ENCODE results near the gene CPNE7.

CPNE7 gene

GRCh38 chr16:89583197-89583894 is 7.8 kb downstream of the CPNE7 start (continued):
- no peak for TF ChIP-seq ZNF629 (tag by site-specific recombination; IDR thresholded peaks at IDR 0.05)
- TF ChIP-seq HOXA7 (CRISPR knock-in tag; IDR thresholded peaks at IDR 0.05; ENCODE audit: borderline replicate concordance), result no peak
- no peak for TF ChIP-seq HOXD13 (CRISPR knock-in tag; IDR thresholded peaks at IDR 0.05; ENCODE audit: borderline replicate concordance)

GRCh38 chr16:89583895-89584644 is 8.5 kb downstream of the CPNE7 start:
- peak; percentile 54 for TF ChIP-seq KLF1 (tag by site-specific recombination; IDR thresholded peaks at IDR 0.05)
- TF ChIP-seq ZNF391 (tag by site-specific recombination; IDR thresholded peaks at IDR 0.05; ENCODE audit: borderline replicate concordance, low read depth), result no peak
- H3K27ac ChIP-seq (ENCODE audit: extremely low read depth, low read depth, low read length), result no peak overlapping the region
- CTCF ChIA-PET, result interaction anchor here (0.6 to 0.9 kb wide), 2 partner anchors 10 to 78 kb away, joined by 3 read pairs; no protein-coding TSS in a partner anchor
- POLR2A ChIA-PET, result interaction anchor here (1.1 kb wide), 1 partner anchor 16 kb away, joined by 3 read pairs; no protein-coding TSS in a partner anchor
- no peak overlapping the region for H3K4me3 ChIP-seq (ENCODE audit: low read depth, low read length)
- H3K4me1 ChIP-seq (ENCODE audit: control insufficient read depth, insufficient read depth, low read length), result no peaks in the 10 kb centered on the region
- H3K9me3 ChIP-seq (ENCODE audit: control insufficient read depth, insufficient read depth, low read depth, low read length), result no peaks in the 10 kb centered on the region
- no peaks in the 10 kb centered on the region for H3K36me3 ChIP-seq (ENCODE audit: control insufficient read depth in 2 of 2, insufficient read depth in 1 of 2, low read length in 2 of 2)

- POLR2A ChIA-PET, result interaction anchor here (1.1 kb wide), 1 partner anchor 17 kb away, joined by 3 read pairs; no protein-coding TSS in a partner anchor
- H3K27ac ChIP-seq (ENCODE audit: extremely low read depth, low read depth, low read length), result no peak overlapping the region
- no peaks in the 10 kb centered on the region for H3K9me3 ChIP-seq (ENCODE audit: control insufficient read depth, insufficient read depth, low read depth, low read length)
- CTCF ChIA-PET, result no interaction called here
- no peaks in the 10 kb centered on the region for H3K4me1 ChIP-seq (ENCODE audit: control insufficient read depth, insufficient read depth, low read length)
- TF ChIP-seq ZNF670 (tag by site-specific recombination; IDR thresholded peaks at IDR 0.05; ENCODE audit: low read depth) (no peak), PRDM1 (tag by site-specific recombination; IDR thresholded peaks at IDR 0.05) (peak; percentile 74), ZNF433 (tag by site-specific recombination; IDR thresholded peaks at IDR 0.05; ENCODE audit: low read depth) (no peak), GLIS1 (tag by site-specific recombination; IDR thresholded peaks at IDR 0.05) (peak; percentile 22), ZNF341 (tag by site-specific recombination; IDR thresholded peaks at IDR 0.05; ENCODE audit: low read depth) (peak; percentile 41; the same call in 1 of the 2 replicates)
- no peaks in the 10 kb centered on the region for H3K36me3 ChIP-seq (ENCODE audit: control insufficient read depth in 2 of 2, insufficient read depth in 1 of 2, low read length in 2 of 2)
- H3K4me3 ChIP-seq (ENCODE audit: low read depth, low read length), result no peak overlapping the region
Observed at GRCh38 chr16:89584768-89585549, 9.4 kb downstream of the CPNE7 start.

- Histone ChIP-seq H3K27ac (ENCODE audit: extremely low read depth, low read depth, low read length) (no peak overlapping the region), H3K4me3 (ENCODE audit: low read depth, low read length) (no peak overlapping the region), H3K9me3 (ENCODE audit: control insufficient read depth, insufficient read depth, low read depth, low read length) (no peaks in the 10 kb centered on the region), H3K4me1 (ENCODE audit: control insufficient read depth, insufficient read depth, low read length) (no peaks in the 10 kb centered on the region), H3K36me3 (ENCODE audit: control insufficient read depth in 2 of 2, insufficient read depth in 1 of 2, low read length in 2 of 2) (no peaks in the 10 kb centered on the region)
- POLR2A ChIA-PET, result no interaction called here
- CTCF ChIA-PET, result no interaction called here
- TF ChIP-seq OSR2 (tag by site-specific recombination; IDR thresholded peaks at IDR 0.05), result no peak
- no peak for TF ChIP-seq ZNF449 (tag by site-specific recombination; IDR thresholded peaks at IDR 0.05)
- TF ChIP-seq GLI2 (tag by site-specific recombination; IDR thresholded peaks at IDR 0.05; ENCODE audit: borderline replicate concordance, low read depth), result no peak
- no peak for TF ChIP-seq ZNF24 (tag by site-specific recombination; IDR thresholded peaks at IDR 0.05)
- TF ChIP-seq ATF2 (tag by site-specific recombination; IDR thresholded peaks at IDR 0.05; ENCODE audit: low read depth), result no peak
- no peak for TF ChIP-seq ZNF157 (tag by site-specific recombination; IDR thresholded peaks at IDR 0.05)
- no peak for TF ChIP-seq ZNF248 (tag by site-specific recombination; IDR thresholded peaks at IDR 0.05)
- no peak for TF ChIP-seq ZNF366 (tag by site-specific recombination; conservative IDR thresholded peaks at IDR 0.05)
- TF ChIP-seq KLF7 (tag by site-specific recombination; IDR thresholded peaks at IDR 0.05; ENCODE audit: borderline replicate concordance), result no peak
- no peak for TF ChIP-seq ZNF624 (tag by site-specific recombination; IDR thresholded peaks at IDR 0.05)
- no peak for TF ChIP-seq ZNF280D (tag by site-specific recombination; IDR thresholded peaks at IDR 0.05)
- no peak for TF ChIP-seq ZNF114 (tag by site-specific recombination; IDR thresholded peaks at IDR 0.05)
Observed at GRCh38 chr16:89586218-89586617, 10.7 kb downstream of the CPNE7 start.

Measured in HEK293 (cell line).